Liver (tissue), 9 donors: ENCODE measurements around the gene UBXN11. TPM values are rescaled to one million over a fixed set of nuclear protein-coding genes. Genes with fewer than 3 reads are reported as not detected.

ENCODE experiments used
- DNase-seq: peaks from one replicate; pipeline ENCODE4 v3.0.0-alpha.2; 2017; ENCODE audit warnings: low spot score
- H3K27ac ChIP-seq, 2 donors: one replicate each; pipeline ENCODE4 v1.7.0; 2013; ENCODE audit warnings: inconsistent platforms in 2 of 2, low read length in 2 of 2, control low read depth in 1 of 2, low read depth in 1 of 2, mild to moderate bottlenecking in 1 of 2
- H3K27me3 ChIP-seq, 4 donors: one replicate each; pipeline versions ENCODE4 v1.6.1 to v1.7.0; 2013; ENCODE audit warnings: low read length in 3 of 4, inconsistent platforms in 1 of 4, mild to moderate bottlenecking in 1 of 4, moderate library complexity in 1 of 4; ENCODE audit not compliant: control insufficient read depth in 4 of 4, insufficient read depth in 4 of 4
- H3K36me3 ChIP-seq, 4 donors: one replicate each; pipeline versions ENCODE4 v1.6.1 to v1.7.0; 2013; ENCODE audit warnings: low read length in 3 of 4, mild to moderate bottlenecking in 3 of 4, low read depth in 1 of 4, moderate library complexity in 1 of 4; ENCODE audit not compliant: control insufficient read depth in 4 of 4, insufficient read depth in 3 of 4
- H3K4me1 ChIP-seq, 4 donors: one replicate each; pipeline versions ENCODE4 v1.6.1 to v1.7.0; 2013; ENCODE audit warnings: low read length in 3 of 4, mild to moderate bottlenecking in 3 of 4, moderate library complexity in 1 of 4; ENCODE audit not compliant: control insufficient read depth in 4 of 4, insufficient read depth in 4 of 4
- H3K4me3 ChIP-seq, 3 donors: one replicate each; pipeline versions ENCODE4 v1.6.1 to v1.7.0; 2013; ENCODE audit warnings: low read length in 3 of 3, control low read depth in 1 of 3, low read depth in 1 of 3, mild to moderate bottlenecking in 1 of 3
- H3K9ac ChIP-seq, 2 donors: one replicate each; pipeline ENCODE4 v1.7.0; 2013; ENCODE audit warnings: low read length in 2 of 2, mild to moderate bottlenecking in 2 of 2, moderate library complexity in 2 of 2, control low read depth in 1 of 2, low read depth in 1 of 2
- H3K9me3 ChIP-seq, 4 donors: one replicate each; pipeline versions ENCODE4 v1.6.1 to v1.7.0; 2013; ENCODE audit warnings: low read length in 3 of 4; ENCODE audit not compliant: control insufficient read depth in 4 of 4
- ATF3 ChIP-seq: IDR thresholded peaks from 2 replicates; pipeline ENCODE4 v1.6.1; 2016; ENCODE audit warnings: antibody characterized with exemption
- CTCF ChIP-seq: fragments of 150-350 bp; IDR thresholded peaks from 2 replicates; pipeline ENCODE4 v1.5.1; 2017; ENCODE audit warnings: improper control_type of control experiment, low read depth, low read length; ENCODE audit not compliant: missing input control
- EGR1 ChIP-seq, 2 donors: IDR thresholded peaks; 2 replicates each; pipeline ENCODE4 v1.6.1; 2016 to 2018; ENCODE audit warnings: antibody characterized with exemption in 2 of 2, low read depth in 2 of 2
- FOXA1 ChIP-seq: IDR thresholded peaks from 2 replicates; pipeline ENCODE4 v1.6.1; 2016; ENCODE audit warnings: antibody characterized with exemption
- FOXA2 ChIP-seq: IDR thresholded peaks from 2 replicates; pipeline ENCODE4 v1.6.1; 2016; ENCODE audit warnings: antibody characterized with exemption
- GABPA ChIP-seq, 2 donors: IDR thresholded peaks in 1 of 2; conservative IDR thresholded peaks in 1 of 2; 2 replicates each; pipeline ENCODE4 v1.6.1; 2016; ENCODE audit warnings: antibody characterized with exemption in 2 of 2, mild to moderate bottlenecking in 1 of 2, moderate library complexity in 1 of 2
- HNF4A ChIP-seq, 2 donors: conservative IDR thresholded peaks; 2 replicates each; pipeline ENCODE4 v1.6.1; 2016; ENCODE audit warnings: antibody characterized with exemption in 2 of 2, mild to moderate bottlenecking in 2 of 2
- HNF4G ChIP-seq: IDR thresholded peaks from 2 replicates; pipeline ENCODE4 v1.6.1; 2016; ENCODE audit warnings: antibody characterized with exemption
- JUND ChIP-seq, 2 donors: IDR thresholded peaks; 2 replicates each; pipeline ENCODE4 v1.6.1; 2016; ENCODE audit warnings: antibody characterized with exemption in 2 of 2
- MAX ChIP-seq: IDR thresholded peaks from 2 replicates; pipeline ENCODE4 v1.6.1; 2016; ENCODE audit warnings: antibody characterized with exemption
- NR2F2 ChIP-seq: IDR thresholded peaks from 2 replicates; pipeline ENCODE4 v1.6.1; 2016; ENCODE audit warnings: antibody characterized with exemption
- RAD21 ChIP-seq, 2 donors: IDR thresholded peaks; 2 replicates each; pipeline ENCODE4 v1.6.1; 2016; ENCODE audit warnings: antibody characterized with exemption in 2 of 2, mild to moderate bottlenecking in 2 of 2
- REST ChIP-seq: IDR thresholded peaks from 2 replicates; pipeline ENCODE4 v1.6.1; 2016; ENCODE audit warnings: antibody characterized with exemption, mild to moderate bottlenecking
- RXRA ChIP-seq, 2 donors: IDR thresholded peaks; 2 replicates each; pipeline ENCODE4 v1.6.1; 2017 to 2018; ENCODE audit warnings: antibody characterized with exemption in 2 of 2, mild to moderate bottlenecking in 1 of 2
- SP1 ChIP-seq: IDR thresholded peaks from 2 replicates; pipeline ENCODE4 v1.6.1; 2018; ENCODE audit warnings: antibody characterized with exemption, mild to moderate bottlenecking
- TAF1 ChIP-seq: conservative IDR thresholded peaks from 2 replicates; pipeline ENCODE4 v1.6.1; 2016; ENCODE audit warnings: antibody characterized with exemption, mild to moderate bottlenecking
- YY1 ChIP-seq: IDR thresholded peaks from 2 replicates; pipeline ENCODE4 v1.6.1; 2016; ENCODE audit warnings: antibody characterized with exemption, mild to moderate bottlenecking
- ZBTB33 ChIP-seq: IDR thresholded peaks from 2 replicates; pipeline ENCODE4 v1.6.1; 2016; ENCODE audit warnings: antibody characterized with exemption
- WGBS: extraction: QIAGEN DNeasy Blood & Tissue Kit; methylation state at CpG from one replicate; pipeline ENCODE4 v1.1.7; 2013; 5-methylcytosine and 5-hydroxymethylcytosine counted together
- polyA plus RNA-seq, 2 donors: library from polyadenylated mRNA; stranded (reverse) in 1 of 2; unstranded in 1 of 2; fragments of 200-250 nt in 1 of 2; fragments of >200 nt in 1 of 2; fragmentation: Nextera tagmentation in 1 of 2; extraction: Ambion mirVana in 1 of 2; gene quantifications; one replicate each; pipeline versions ENCODE4 v1.2.1 to v1.2.3, GENCODE V29; 2013 to 2015
- total RNA-seq, 2 donors: library from RNA; depleted of rRNA; stranded (reverse); fragments of >200 nt; gene quantifications; one replicate each; pipeline ENCODE4 v1.2.3, GENCODE V29; 2014
- donor health status: healthy.
- donor health status: healthy.
- donor health status: healthy.
- donor health status: healthy.
- donor health status: healthy.

UBXN11 gene
- total and polyA plus RNA-seq, 4 donors: 3.0 to 9.5 (median 7.3) TPM

- Histone ChIP-seq H3K4me3 (no peak overlapping the region), H3K9me3 (no peaks in the 10 kb centered on the region), H3K27ac (no peak overlapping the region), H3K36me3 (peaks cover 11 to 37% (median 19%) of the 10 kb centered on the region in 4 donors), H3K4me1 (no peaks in the 10 kb centered on the region), H3K9ac (no peak overlapping the region), H3K27me3 (no peaks in the 10 kb centered on the region)
- DNase-seq: no peak
- 98% methylated on average over 2 of the region's 2 CpGs for WGBS
- no peak for TF ChIP-seq RXRA (IDR thresholded peaks at IDR 0.05)
- no peak for TF ChIP-seq HNF4A (conservative IDR thresholded peaks at IDR 0.05)
- no peak for TF ChIP-seq TAF1
- no peak for TF ChIP-seq NR2F2
- TF ChIP-seq REST: no peak
- TF ChIP-seq ATF3: no peak
- no peak for TF ChIP-seq SP1
- no peak for TF ChIP-seq FOXA1
- no peak for TF ChIP-seq YY1
These were observed 49.2 kb downstream of the UBXN11 start for GRCh38 chr1:26257222-26257621.

GRCh38 chr1:26254404-26254803, 52.0 kb downstream of the UBXN11 start:
- no peak overlapping the region for H3K27ac ChIP-seq
- no peaks in the 10 kb centered on the region for H3K4me1 ChIP-seq
- WGBS: 95% methylated on average over 3 of the region's 3 CpGs
- no peak overlapping the region for H3K9ac ChIP-seq
- no peaks in the 10 kb centered on the region for H3K27me3 ChIP-seq
- peaks cover 4 to 26% (median 17%) of the 10 kb centered on the region in 4 donors for H3K36me3 ChIP-seq
- H3K9me3 ChIP-seq: no peaks in the 10 kb centered on the region
- TF ChIP-seq RXRA (IDR thresholded peaks at IDR 0.05) (no peak), SP1 (no peak), MAX (no peak), ZBTB33 (no peak), CTCF (no peak), JUND (IDR thresholded peaks at IDR 0.05) (no peak), NR2F2 (no peak), HNF4A (conservative IDR thresholded peaks at IDR 0.05) (no peak), TAF1 (no peak), FOXA2 (no peak), YY1 (no peak), HNF4G (no peak), EGR1 (IDR thresholded peaks at IDR 0.05; ENCODE audit: low read depth in 2 of 2) (no peak), RAD21 (IDR thresholded peaks at IDR 0.05) (no peak), ATF3 (no peak), GABPA (IDR thresholded peaks at IDR 0.05 in 1 of 2, conservative IDR thresholded peaks at IDR 0.05 in 1 of 2) (no peak), FOXA1 (no peak), REST (no peak)
- H3K4me3 ChIP-seq: no peak overlapping the region
- DNase-seq: no peak
